D721Med (cell line): ENCODE data around the gene PRKCI.

ENCODE experiments used
- DNase-seq: peaks from one replicate; pipeline ENCODE4 v3.0.0; 2011; ENCODE audit warnings: low spot score; ENCODE audit not compliant: insufficient read length
- FAIRE-seq: peaks from 2 replicates; lab custom pipeline; 2011; peaks lifted over from hg19 to GRCh38; lab: Jason Lieb, UNC
- TF ChIP-seq, protein P1 (sequence below): IDR thresholded peaks from 2 replicates; pipeline ENCODE4 v1.5.1; 2012; ENCODE audit warnings: mild to moderate bottlenecking, control low read depth; ENCODE audit not compliant: insufficient read depth; ENCODE audit errors: missing control alignments

The PRKCI gene

DNA sequence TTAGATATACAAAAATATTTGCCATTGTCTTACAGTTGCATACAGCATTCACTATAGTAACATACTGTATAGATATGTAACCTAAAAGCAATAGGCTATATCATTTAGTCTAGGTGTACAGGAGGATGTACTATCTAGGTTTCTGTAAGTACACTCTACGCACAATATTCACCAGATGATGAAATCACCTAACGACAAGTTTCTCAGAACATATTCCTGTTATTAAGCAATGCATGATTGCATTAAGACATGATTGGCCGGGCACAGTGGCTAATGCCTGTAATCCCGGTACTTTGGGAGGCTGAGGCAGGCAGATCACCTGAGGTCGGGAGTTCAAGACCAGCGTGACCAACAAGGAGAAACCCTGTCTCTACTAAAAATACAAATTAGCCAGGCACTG lies 14.5 kb upstream of the PRKCI start:
- TF ChIP-seq, protein P1, sequence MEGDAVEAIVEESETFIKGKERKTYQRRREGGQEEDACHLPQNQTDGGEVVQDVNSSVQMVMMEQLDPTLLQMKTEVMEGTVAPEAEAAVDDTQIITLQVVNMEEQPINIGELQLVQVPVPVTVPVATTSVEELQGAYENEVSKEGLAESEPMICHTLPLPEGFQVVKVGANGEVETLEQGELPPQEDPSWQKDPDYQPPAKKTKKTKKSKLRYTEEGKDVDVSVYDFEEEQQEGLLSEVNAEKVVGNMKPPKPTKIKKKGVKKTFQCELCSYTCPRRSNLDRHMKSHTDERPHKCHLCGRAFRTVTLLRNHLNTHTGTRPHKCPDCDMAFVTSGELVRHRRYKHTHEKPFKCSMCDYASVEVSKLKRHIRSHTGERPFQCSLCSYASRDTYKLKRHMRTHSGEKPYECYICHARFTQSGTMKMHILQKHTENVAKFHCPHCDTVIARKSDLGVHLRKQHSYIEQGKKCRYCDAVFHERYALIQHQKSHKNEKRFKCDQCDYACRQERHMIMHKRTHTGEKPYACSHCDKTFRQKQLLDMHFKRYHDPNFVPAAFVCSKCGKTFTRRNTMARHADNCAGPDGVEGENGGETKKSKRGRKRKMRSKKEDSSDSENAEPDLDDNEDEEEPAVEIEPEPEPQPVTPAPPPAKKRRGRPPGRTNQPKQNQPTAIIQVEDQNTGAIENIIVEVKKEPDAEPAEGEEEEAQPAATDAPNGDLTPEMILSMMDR, result no peak
- FAIRE-seq, result no peak

DNA sequence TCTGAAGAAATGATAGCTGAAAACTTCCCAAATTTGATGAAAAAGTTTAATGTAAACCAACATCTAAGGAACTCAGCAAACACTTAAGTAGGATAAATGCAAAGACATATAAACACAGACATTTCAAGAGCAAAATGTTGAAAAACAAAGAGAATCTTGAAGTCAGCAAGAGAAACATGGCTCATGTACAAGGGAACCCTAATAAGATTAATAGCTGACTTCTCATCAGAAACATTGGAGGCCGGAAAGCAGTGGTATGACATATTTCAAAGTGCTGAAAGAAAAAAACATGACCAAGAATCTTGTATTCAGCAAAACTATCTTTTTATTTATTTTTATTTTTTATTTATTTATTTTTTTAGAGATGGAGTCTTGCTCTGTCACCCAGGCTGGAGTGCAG lies 10.6 kb upstream of the PRKCI start:
- FAIRE-seq (no peak), DNase-seq (no peak)
- TF ChIP-seq, protein P1, result no peak

More for the DNA sequence above, 14.5 kb upstream of the PRKCI start:
- DNase-seq, result no peak

GRCh38 chr3:170219850-170220249 lies 2.4 kb upstream of the PRKCI start:
- no peak for FAIRE-seq
- DNase-seq, result no peak
- TF ChIP-seq, protein P1, result no peak

DNA sequence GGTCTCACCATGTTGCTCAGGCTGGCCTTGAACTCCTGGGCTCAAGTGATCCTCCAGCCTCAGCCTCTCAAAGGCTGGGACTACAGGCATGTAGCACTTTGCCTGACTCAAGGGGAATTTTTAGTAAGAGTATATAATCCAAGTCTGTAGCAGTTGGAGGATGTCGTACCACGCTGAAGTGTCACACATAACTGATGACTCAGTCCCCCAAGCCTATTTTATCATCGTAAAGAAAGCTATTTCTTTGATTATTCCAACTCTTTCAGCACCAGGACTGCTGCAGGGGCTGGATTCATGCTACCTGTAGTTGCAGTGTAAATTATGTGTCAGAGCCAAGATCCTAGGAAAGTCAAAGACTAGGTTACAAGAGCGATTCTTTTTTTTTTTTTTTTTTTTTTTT lies 1.4 kb upstream of the PRKCI start:
- FAIRE-seq, result no peak
- no peak for DNase-seq
- TF ChIP-seq, protein P1, result no peak

GRCh38 chr3:170222647-170223541 lies 670 bp downstream of the PRKCI start:
- no peak for DNase-seq
- FAIRE-seq, result peak; percentile 46
- TF ChIP-seq, protein P1, result no peak

DNA sequence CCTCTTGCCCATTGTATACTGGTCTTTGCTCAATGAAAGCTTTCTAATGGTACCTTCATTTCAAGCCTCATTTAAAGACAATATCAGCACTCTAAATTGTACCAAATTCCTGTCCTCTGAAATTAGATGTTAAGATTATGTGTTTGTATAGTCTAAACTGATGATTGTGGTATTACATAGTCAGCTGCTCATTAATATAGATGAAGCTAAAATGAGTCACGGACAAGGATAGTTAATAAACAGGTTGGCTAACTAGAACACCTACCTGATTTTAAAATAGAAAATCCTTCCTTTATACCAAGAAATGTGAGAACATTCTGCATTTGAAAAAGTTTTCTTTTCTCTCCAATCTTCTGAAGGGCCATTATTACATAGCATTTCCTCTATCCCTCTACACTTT lies 2.9 kb downstream of the PRKCI start:
- no peak for FAIRE-seq
- TF ChIP-seq, protein P1, result no peak

DNA sequence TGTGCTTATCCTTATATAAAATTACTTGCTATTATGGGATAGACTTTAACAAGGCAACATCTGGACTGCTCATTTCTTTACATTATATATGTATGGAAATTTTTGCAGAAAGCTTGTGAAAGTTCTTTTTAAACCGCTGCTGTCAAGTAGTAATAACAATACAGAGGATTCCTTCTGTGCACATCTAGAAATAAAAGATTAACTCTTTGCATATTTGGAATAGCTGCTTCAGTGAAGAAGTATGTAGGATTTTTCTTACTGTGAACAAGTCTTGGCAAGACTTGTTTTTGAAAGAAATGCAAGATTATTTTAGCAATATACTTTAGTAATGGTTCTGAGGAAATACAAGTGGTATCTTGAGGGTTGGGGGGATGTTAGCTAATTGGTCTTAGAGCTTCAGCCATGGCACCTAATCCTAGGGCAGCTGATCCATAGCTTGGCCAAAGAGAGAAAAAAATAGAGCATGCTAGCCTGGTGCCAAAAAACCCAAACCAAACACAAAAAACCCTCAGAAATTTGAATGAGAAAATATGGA lies 4.3 kb downstream of the PRKCI start:
- FAIRE-seq, result no peak
- TF ChIP-seq, protein P1, result no peak
- DNase-seq, result no peak

More for the DNA sequence above, 2.9 kb downstream of the PRKCI start:
- DNase-seq, result no peak
